Measurements from ENCODE around the gene RNU6-1.

DNA sequence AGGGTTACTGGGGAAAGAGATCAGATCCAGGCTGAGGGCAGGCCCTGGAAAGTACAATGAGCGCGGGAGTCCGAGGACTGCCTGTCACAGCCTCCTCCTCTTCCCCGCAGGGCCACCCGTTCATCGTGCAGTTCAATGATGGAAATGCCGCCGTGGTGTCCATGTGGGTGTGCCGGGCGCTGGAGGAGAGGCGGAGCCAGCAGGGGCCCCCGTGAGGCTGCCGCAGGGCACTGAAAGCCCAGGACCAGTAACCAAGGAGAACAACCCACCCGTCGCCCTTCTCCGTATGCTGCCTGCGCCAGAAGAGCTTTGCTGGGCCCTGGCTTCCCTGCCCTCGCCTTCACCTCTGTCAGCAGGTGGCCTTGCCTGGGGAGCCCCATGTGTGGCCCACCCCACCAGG, 33.3 kb downstream of the RNU6-1 start:
- no peak for TF ChIP-seq CTCF (IDR thresholded peaks at IDR 0.05)
- TF ChIP-seq POLR2AphosphoS5 (IDR thresholded peaks at IDR 0.05): no peak
- no peak for TF ChIP-seq EP300 (IDR thresholded peaks at IDR 0.05)
- TF ChIP-seq POLR2A (IDR thresholded peaks at IDR 0.05): no peak

Measured in upper lobe of left lung (tissue), 4 donors.